Esophagus muscularis mucosa (tissue), 4 donors: ENCODE results near the gene F9.

Source experiments
- CTCF ChIP-seq, 3 experiments: fragments of 200-600 bp in 2 of 3; fragments of 450-650 bp in 1 of 3; sonication (generic) in 2 of 3; IDR thresholded peaks; one replicate each; pipeline ENCODE4 v1.5.1; 2017 to 2019; ENCODE audit warnings: antibody characterized with exemption in 3 of 3, mild to moderate bottlenecking in 2 of 3, moderate library complexity in 1 of 3
- EP300 ChIP-seq: sonication (generic); formaldehyde crosslinking; IDR thresholded peaks from one replicate; pipeline ENCODE4 v1.6.1; 2017; ENCODE audit warnings: antibody characterized with exemption
- POLR2A ChIP-seq: fragments of 450-650 bp; IDR thresholded peaks from one replicate; pipeline ENCODE4 v1.6.1; 2017; ENCODE audit warnings: antibody characterized with exemption, moderate library complexity, mild to moderate bottlenecking, low read depth
- POLR2AphosphoS5 ChIP-seq, 2 donors: sonication (generic); formaldehyde crosslinking; IDR thresholded peaks; one replicate each; pipeline ENCODE4 v1.6.1; 2017; ENCODE audit warnings: antibody characterized with exemption in 2 of 2

GRCh38 chrX:139600105-139600504, 69.6 kb downstream of the F9 start:
- TF ChIP-seq CTCF (IDR thresholded peaks at IDR 0.05) (no peak), POLR2AphosphoS5 (IDR thresholded peaks at IDR 0.05) (no peak), EP300 (no peak), POLR2A (no peak)
